ENCODE results near the gene LILRB5. TPM values are rescaled to one million over a fixed set of nuclear protein-coding genes. Genes with fewer than 3 reads are reported as not detected.

The LILRB5 gene
- total RNA-seq, 2 experiments from 2014 or later: not detected

- ChIA-PET POLR2A (no interaction called here), CTCF (no interaction called here)
- H3K27ac Mint-ChIP-seq: no peak overlapping the region
Measured at GRCh38 chr19:54255105-54255775, 1.8 kb downstream of the LILRB5 start.

DNA sequence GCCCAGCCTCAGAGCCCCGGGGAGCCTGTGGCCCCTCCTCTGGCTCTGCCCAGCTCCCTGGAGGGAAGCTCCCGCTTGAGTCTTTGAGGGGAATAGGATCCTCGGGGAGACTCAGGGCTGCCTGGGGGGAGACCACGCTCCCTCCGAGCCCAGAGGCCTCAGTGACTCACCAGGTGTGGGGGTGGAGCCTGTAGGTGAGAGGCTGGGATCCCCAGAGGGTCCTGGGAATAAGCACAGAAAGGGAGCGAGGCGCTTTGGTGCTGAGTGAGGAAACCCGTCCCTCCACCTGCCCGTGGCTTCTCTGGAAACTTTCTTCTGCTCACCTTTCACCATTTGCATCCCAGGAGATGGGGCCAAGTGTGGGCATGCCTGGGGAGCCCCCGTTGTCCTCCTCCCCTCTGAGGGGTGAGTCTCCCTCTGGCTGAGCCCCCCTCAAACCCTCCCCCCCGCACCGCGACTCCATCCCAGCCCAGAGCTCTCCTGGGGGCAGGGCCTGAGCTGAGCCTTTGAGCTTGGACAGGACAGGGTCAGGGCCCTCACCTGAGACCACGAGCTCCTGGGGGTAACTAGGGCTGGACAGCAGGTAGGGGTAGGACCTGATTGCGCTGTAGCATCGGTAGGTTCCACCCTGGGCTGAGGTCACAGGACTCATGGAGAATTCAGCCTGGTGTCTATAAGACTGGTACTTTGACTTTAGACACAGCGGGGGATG, 2.7 kb downstream of the LILRB5 start:
- no peak for DNase-seq
- Histone ChIP-seq H3K4me3 (ENCODE audit: low read length) (no peak overlapping the region), H3K36me3 (ENCODE audit: insufficient read depth, low read length) (no peaks in the 10 kb centered on the region), H3K9me3 (ENCODE audit: control insufficient read depth in 1 of 2, insufficient read depth in 1 of 2, low read length in 2 of 2) (no peaks in the 10 kb centered on the region), H3K27ac (ENCODE audit: low read depth in 1 of 2, low read length in 2 of 2) (no peak overlapping the region), H3K4me1 (ENCODE audit: insufficient read depth, low read length) (no peaks in the 10 kb centered on the region), H3K27me3 (ENCODE audit: control insufficient read depth in 1 of 2, insufficient read depth in 2 of 2, low read length in 2 of 2) (no peaks in the 10 kb centered on the region)
- no peaks in the 10 kb centered on the region for H3K27me3 Mint-ChIP-seq
- no peak for ATAC-seq (ENCODE audit: poor library complexity)
- ChIA-PET POLR2A (no interaction called here), CTCF (no interaction called here)
- H3K36me3 Mint-ChIP-seq (ENCODE audit: low read depth): no peaks in the 10 kb centered on the region
- H3K4me3 Mint-ChIP-seq: no peak overlapping the region
- H3K4me1 Mint-ChIP-seq (ENCODE audit: low read depth): peaks cover 5% of the 10 kb centered on the region
- no peak for TF ChIP-seq CTCF (IDR thresholded peaks at IDR 0.05)
- H3K9me3 Mint-ChIP-seq: no peaks in the 10 kb centered on the region
- H3K27ac Mint-ChIP-seq: no peak overlapping the region
- intact Hi-C loops (cut with DNase I, micrococcal nuclease): no loop called here

More at GRCh38 chr19:54255105-54255775, 1.8 kb downstream of the LILRB5 start:
- Histone ChIP-seq H3K36me3 (ENCODE audit: insufficient read depth, low read length) (no peaks in the 10 kb centered on the region), H3K27ac (ENCODE audit: low read depth in 1 of 2, low read length in 2 of 2) (no peak overlapping the region), H3K27me3 (ENCODE audit: control insufficient read depth in 1 of 2, insufficient read depth in 2 of 2, low read length in 2 of 2) (no peaks in the 10 kb centered on the region), H3K4me3 (ENCODE audit: low read length) (no peak overlapping the region), H3K4me1 (ENCODE audit: insufficient read depth, low read length) (no peaks in the 10 kb centered on the region), H3K9me3 (ENCODE audit: control insufficient read depth in 1 of 2, insufficient read depth in 1 of 2, low read length in 2 of 2) (no peaks in the 10 kb centered on the region)
- Mint-ChIP-seq H3K4me1 (ENCODE audit: low read depth) (peaks cover 2% of the 10 kb centered on the region), H3K9me3 (no peaks in the 10 kb centered on the region), H3K36me3 (ENCODE audit: low read depth) (no peaks in the 10 kb centered on the region), H3K4me3 (no peak overlapping the region), H3K27me3 (no peaks in the 10 kb centered on the region)
- no peak for TF ChIP-seq CTCF (IDR thresholded peaks at IDR 0.05)
- DNase-seq (no peak), ATAC-seq (ENCODE audit: poor library complexity) (no peak)
- intact Hi-C loops (cut with DNase I, micrococcal nuclease): no loop called here

- H3K27me3 ChIP-seq (ENCODE audit: control insufficient read depth in 1 of 2, insufficient read depth in 2 of 2, low read length in 2 of 2): no peaks in the 10 kb centered on the region
- no peaks in the 10 kb centered on the region for H3K27me3 Mint-ChIP-seq
- no peak overlapping the region for H3K27ac ChIP-seq (ENCODE audit: low read depth in 1 of 2, low read length in 2 of 2)
- H3K9me3 Mint-ChIP-seq: no peaks in the 10 kb centered on the region
- no peaks in the 10 kb centered on the region for H3K9me3 ChIP-seq (ENCODE audit: control insufficient read depth in 1 of 2, insufficient read depth in 1 of 2, low read length in 2 of 2)
- no peaks in the 10 kb centered on the region for H3K36me3 ChIP-seq (ENCODE audit: insufficient read depth, low read length)
- no peaks in the 10 kb centered on the region for H3K36me3 Mint-ChIP-seq (ENCODE audit: low read depth)
- no peak for TF ChIP-seq CTCF (IDR thresholded peaks at IDR 0.05)
- ATAC-seq (ENCODE audit: poor library complexity) (no peak), DNase-seq (no peak)
- no peak overlapping the region for H3K4me3 Mint-ChIP-seq
- H3K4me1 ChIP-seq (ENCODE audit: insufficient read depth, low read length): no peaks in the 10 kb centered on the region
- H3K4me3 ChIP-seq (ENCODE audit: low read length): no peak overlapping the region
- H3K27ac Mint-ChIP-seq: no peak overlapping the region
- CTCF ChIA-PET: no interaction called here
- intact Hi-C loops (cut with DNase I, micrococcal nuclease): no loop called here
- peaks cover 5% of the 10 kb centered on the region for H3K4me1 Mint-ChIP-seq (ENCODE audit: low read depth)
- POLR2A ChIA-PET: no interaction called here
Measured at GRCh38 chr19:54253331-54254194, 3.5 kb downstream of the LILRB5 start.

Measured in CD4-positive, alpha-beta T cell (primary cell).